GM23248 (cell line): ENCODE results near the gene XKR8. TPM values are rescaled to one million over a fixed set of nuclear protein-coding genes. Genes with fewer than 3 reads are reported as not detected.

Source experiments
- DNase-seq: peaks from one replicate; pipeline ENCODE4 v3.0.0-alpha.2; 2015
- H2AFZ ChIP-seq: fragments of 200-600 bp; sonication (generic); 2 replicates; pipeline ENCODE4 v1.6.1; 2016; ENCODE audit warnings: antibody characterized with exemption
- H3F3A ChIP-seq: fragments of 200-600 bp; sonication (generic); 2 replicates; pipeline ENCODE4 v1.6.1; 2016; ENCODE audit warnings: mild to moderate bottlenecking, antibody characterized with exemption, mixed run types; ENCODE audit not compliant: insufficient read depth
- H3K27ac ChIP-seq: fragments of 200-600 bp; sonication (generic); 2 replicates; pipeline ENCODE4 v1.5.1; 2016; ENCODE audit warnings: mild to moderate bottlenecking
- H3K27me3 ChIP-seq: fragments of 200-600 bp; sonication (generic); replicated peaks from 2 replicates; pipeline ENCODE4 v1.6.1; 2016; ENCODE audit warnings: mild to moderate bottlenecking; ENCODE audit not compliant: insufficient read depth
- H3K36me3 ChIP-seq: fragments of 200-600 bp; sonication (generic); 2 replicates; pipeline ENCODE4 v1.6.1; 2016; ENCODE audit warnings: low read depth, mild to moderate bottlenecking
- H3K4me1 ChIP-seq: fragments of 200-600 bp; sonication (generic); 2 replicates; pipeline ENCODE4 v1.6.1; 2016; ENCODE audit warnings: mild to moderate bottlenecking; ENCODE audit not compliant: insufficient read depth
- H3K4me2 ChIP-seq: fragments of 200-600 bp; sonication (generic); one replicate; pipeline ENCODE4 v1.6.1; 2016; ENCODE audit warnings: mild to moderate bottlenecking; ENCODE audit not compliant: unreplicated experiment
- H3K4me3 ChIP-seq: fragments of 200-600 bp; sonication (generic); 2 replicates; pipeline ENCODE4 v1.5.1; 2016; ENCODE audit warnings: mild to moderate bottlenecking
- H3K79me2 ChIP-seq: fragments of 200-600 bp; sonication (generic); 2 replicates; pipeline ENCODE4 v1.6.1; 2016; ENCODE audit warnings: mild to moderate bottlenecking; ENCODE audit not compliant: insufficient read depth
- H3K9ac ChIP-seq: fragments of 200-600 bp; sonication (generic); 2 replicates; pipeline ENCODE4 v1.6.1; 2016; ENCODE audit warnings: mild to moderate bottlenecking
- H3K9me2 ChIP-seq: fragments of 200-600 bp; sonication (generic); 2 replicates; pipeline ENCODE4 v1.6.1; 2016; ENCODE audit warnings: mixed run types, mild to moderate bottlenecking, moderate library complexity; ENCODE audit not compliant: insufficient read depth
- H3K9me3 ChIP-seq: fragments of 200-600 bp; sonication (generic); one replicate; pipeline ENCODE4 v1.6.1; 2017; ENCODE audit warnings: low read depth
- H4K20me1 ChIP-seq: fragments of 200-600 bp; sonication (generic); 2 replicates; pipeline ENCODE4 v1.6.0; 2016; ENCODE audit not compliant: insufficient read depth
- EZH2 ChIP-seq: fragments of 200-600 bp; sonication (generic); IDR thresholded peaks from 2 replicates; pipeline ENCODE4 v1.6.1; 2018; ENCODE audit warnings: antibody characterized with exemption, mild to moderate bottlenecking; ENCODE audit not compliant: insufficient read depth, poor library complexity, severe bottlenecking
- EZH2phosphoT487 ChIP-seq: fragments of 200-600 bp; sonication (generic); IDR thresholded peaks from 2 replicates; pipeline ENCODE4 v1.6.1; 2018; ENCODE audit warnings: antibody characterized with exemption, moderate library complexity, mild to moderate bottlenecking, low read depth; ENCODE audit not compliant: insufficient read depth
- WGBS, 2 experiments: methylation state at CpG; one replicate each; pipeline ENCODE4 v1.1.6; 2015 to 2017; ENCODE audit warnings: low lambda C conversion rate in 2 of 2, low coverage in 1 of 2; ENCODE audit errors: missing lambda C conversion rate in 2 of 2; 5-methylcytosine and 5-hydroxymethylcytosine counted together
- in situ Hi-C: fragments of 300-500 bp; cut with MboI; formaldehyde crosslinking; loops from 2 replicates; pipeline ENCODE4 v1.15.0; 2020
- polyA plus RNA-seq: library from polyadenylated mRNA; unstranded; fragments of >200 nt; fragmentation: Nextera tagmentation; extraction: Ambion mirVana; gene quantifications from 2 replicates; pipeline ENCODE4 v1.2.1, GENCODE V29; 2016
- total RNA-seq: library from RNA; depleted of rRNA; stranded (reverse); fragments of >200 nt; shearing (Covaris generic); gene quantifications from 2 replicates; pipeline ENCODE4 v1.2.3, GENCODE V29; 2014

Gene XKR8
- total and polyA plus RNA-seq, 2 experiments from 2014 or later, result 5.0 to 8.9 TPM

- DNase-seq, result peak; percentile 57
- Histone ChIP-seq H3K27me3 (no peaks in the 10 kb centered on the region), H3K27ac (peak overlapping the region; percentile 41), H3K4me2 (peak overlapping the region; percentile 25), H3K4me3 (no peak overlapping the region), H4K20me1 (no peaks in the 10 kb centered on the region), H3K4me1 (peaks cover 19% of the 10 kb centered on the region), H2AFZ (no peak overlapping the region), H3K9me3 (no peaks in the 10 kb centered on the region), H3K36me3 (0 out of 2 replicates have a peak, but pooled peaks cover 4% of the 10 kb centered on the region), H3K9ac (peak overlapping the region; percentile 16), H3F3A (peaks cover 20% of the 10 kb centered on the region), H3K79me2 (no peaks in the 10 kb centered on the region), H3K9me2 (no peaks in the 10 kb centered on the region)
- WGBS, 2 experiments, result 95 to 100% methylated on average over 1 of the region's 1 CpG
- TF ChIP-seq EZH2phosphoT487 (no peak), EZH2 (no peak)
- in situ Hi-C loops, result no loop called here
Measured at GRCh38 chr1:27980216-27980845, 20.6 kb downstream of the XKR8 start.

- no peaks in the 10 kb centered on the region for H3K79me2 ChIP-seq
- H3K36me3 ChIP-seq, result no peaks in the 10 kb centered on the region
- WGBS, 2 experiments, result 57 to 62% methylated on average over 3 of the region's 3 CpGs
- TF ChIP-seq EZH2phosphoT487, result no peak
- no peak for TF ChIP-seq EZH2
- H3K4me2 ChIP-seq, result peak overlapping the region; percentile 28
- peak overlapping the region; percentile 16; the same call in 1 of the 2 replicates for H3K9ac ChIP-seq
- peaks cover 20% of the 10 kb centered on the region for H3F3A ChIP-seq
- H3K4me1 ChIP-seq, result peaks cover 19% of the 10 kb centered on the region
- no peak overlapping the region for H2AFZ ChIP-seq
- H3K27ac ChIP-seq, result peak overlapping the region; percentile 41
- no peak overlapping the region for H3K4me3 ChIP-seq
- no peaks in the 10 kb centered on the region for H3K9me2 ChIP-seq
- H3K9me3 ChIP-seq, result no peaks in the 10 kb centered on the region
- H4K20me1 ChIP-seq, result no peaks in the 10 kb centered on the region
- in situ Hi-C loops, result no loop called here
- H3K27me3 ChIP-seq, result no peaks in the 10 kb centered on the region
- DNase-seq, result peak; percentile 33
Measured at GRCh38 chr1:27981145-27981544, 21.4 kb downstream of the XKR8 start.

DNA sequence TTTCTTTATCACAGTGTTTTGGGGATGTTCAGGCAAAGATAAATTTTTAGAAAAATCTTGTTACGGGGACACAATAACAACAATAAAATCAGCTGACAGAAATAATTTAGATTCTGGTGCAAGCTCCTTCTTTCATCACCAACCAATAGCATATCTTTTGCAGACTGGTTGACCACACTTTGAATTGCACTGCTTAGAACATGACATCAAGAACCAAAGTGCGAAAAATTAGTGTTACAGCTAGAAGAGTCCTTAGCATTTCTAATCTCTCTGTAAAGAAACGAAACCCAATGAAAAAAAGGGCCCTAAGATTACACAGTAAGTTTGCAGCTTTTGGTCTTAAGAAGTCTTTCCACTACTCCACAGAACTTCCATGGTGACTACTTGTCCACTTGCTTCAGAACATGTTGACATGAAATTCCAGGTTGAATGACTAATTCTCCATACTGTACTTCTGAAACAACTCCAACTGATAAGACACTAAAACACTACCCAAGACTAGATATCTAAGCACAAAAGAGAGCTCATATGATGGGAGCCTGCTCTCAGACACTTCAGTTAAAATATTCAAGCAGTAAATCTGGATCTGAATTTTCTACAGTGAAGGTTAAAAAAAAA, 31.3 kb downstream of the XKR8 start:
- in situ Hi-C loops, result no loop called here
- H3K27ac ChIP-seq, result no peak overlapping the region
- no peak overlapping the region for H3K4me3 ChIP-seq
- H3K27me3 ChIP-seq, result no peaks in the 10 kb centered on the region
- H3K4me2 ChIP-seq, result no peak overlapping the region
- no peak overlapping the region for H2AFZ ChIP-seq
- H3K9ac ChIP-seq, result no peak overlapping the region
- no peaks in the 10 kb centered on the region for H3K9me2 ChIP-seq
- H3K79me2 ChIP-seq, result no peaks in the 10 kb centered on the region
- no peaks in the 10 kb centered on the region for H3K4me1 ChIP-seq
- no peaks in the 10 kb centered on the region for H3F3A ChIP-seq
- WGBS, 2 experiments, result 96 to 97% methylated on average over 3 of the region's 3 CpGs
- H3K36me3 ChIP-seq, result peaks cover 55% of the 10 kb centered on the region
- no peak for DNase-seq
- TF ChIP-seq EZH2phosphoT487 (no peak), EZH2 (no peak)
- no peaks in the 10 kb centered on the region for H3K9me3 ChIP-seq
- H4K20me1 ChIP-seq, result no peaks in the 10 kb centered on the region

GRCh38 chr1:27992276-27992675, 32.5 kb downstream of the XKR8 start:
- Histone ChIP-seq H4K20me1 (no peaks in the 10 kb centered on the region), H3K36me3 (peaks cover 59% of the 10 kb centered on the region), H3K9me2 (no peaks in the 10 kb centered on the region), H3K27me3 (no peaks in the 10 kb centered on the region), H3K9me3 (no peaks in the 10 kb centered on the region), H3K79me2 (no peaks in the 10 kb centered on the region), H3K4me3 (no peak overlapping the region), H3F3A (no peaks in the 10 kb centered on the region), H3K9ac (no peak overlapping the region), H2AFZ (no peak overlapping the region), H3K4me2 (no peak overlapping the region), H3K27ac (no peak overlapping the region), H3K4me1 (no peaks in the 10 kb centered on the region)
- DNase-seq, result no peak
- TF ChIP-seq EZH2 (no peak), EZH2phosphoT487 (no peak)
- in situ Hi-C loops, result no loop called here
- WGBS, 2 experiments, result 66 to 75% methylated on average over 6 of the region's 6 CpGs
